ENCODE measurements around the gene HOXB13.
"Not testable (repeated sequence)": the region's sequence is repeated elsewhere in the genome, so short reads cannot be mapped to it uniquely, and the experiment has no call there.

The HOXB13 gene

GRCh38 chr17:48726916-48727286, 1.6 kb downstream of the HOXB13 start:
- no peak for DNase-seq (ENCODE audit: low read depth in 1 of 2, low spot score in 1 of 2)

- DNase-seq (ENCODE audit: low read depth in 1 of 2, low spot score in 1 of 2) = no peak
These were observed 2.2 kb downstream of the HOXB13 start for GRCh38 chr17:48726114-48726915.

- DNase-seq (ENCODE audit: low read depth in 1 of 2, low spot score in 1 of 2) = no peak
These were observed 3.1 kb downstream of the HOXB13 start for GRCh38 chr17:48725288-48726064.

- DNase-seq (ENCODE audit: low read depth in 1 of 2, low spot score in 1 of 2) = no peak
These were observed 3.6 kb downstream of the HOXB13 start for GRCh38 chr17:48725004-48725287.

- peak; percentile 39 to 46 for DNase-seq (ENCODE audit: low read depth in 1 of 2, low spot score in 1 of 2)
These were observed 4.1 kb downstream of the HOXB13 start for GRCh38 chr17:48724251-48725003.

GRCh38 chr17:48723423-48724250, 4.9 kb downstream of the HOXB13 start:
- no peak for DNase-seq (ENCODE audit: low read depth in 1 of 2, low spot score in 1 of 2)

GRCh38 chr17:48722915-48723422, 5.6 kb downstream of the HOXB13 start, which contains the start of gene PRAC2:
Gene PRAC2 (plus strand): TSS chr17:48723185. CDS start chr17:48724411, 1,226 bp downstream.
- no peak for DNase-seq (ENCODE audit: low read depth in 1 of 2, low spot score in 1 of 2)

GRCh38 chr17:48722201-48722907, 6.2 kb downstream of the HOXB13 start, which contains the start of gene PRAC1:
Gene PRAC1 (minus strand): TSS chr17:48722518. CDS start chr17:48722392, 126 bp downstream.
- DNase-seq (ENCODE audit: low read depth in 1 of 2, low spot score in 1 of 2) = no peak

GRCh38 chr17:48721009-48721402, 7.5 kb downstream of the HOXB13 start:
- no peak for DNase-seq (ENCODE audit: low read depth in 1 of 2, low spot score in 1 of 2)

GRCh38 chr17:48720266-48721008, 8.1 kb downstream of the HOXB13 start:
- no peak for DNase-seq (ENCODE audit: low read depth in 1 of 2, low spot score in 1 of 2)

GRCh38 chr17:48719642-48720265, 8.8 kb downstream of the HOXB13 start:
- DNase-seq (ENCODE audit: low read depth in 1 of 2, low spot score in 1 of 2) = no peak

- DNase-seq (ENCODE audit: low read depth in 1 of 2, low spot score in 1 of 2) = no peak
These were observed 9.5 kb downstream of the HOXB13 start for GRCh38 chr17:48718761-48719641.

GRCh38 chr17:48718227-48718760, 10.3 kb downstream of the HOXB13 start:
- DNase-seq (ENCODE audit: low read depth in 1 of 2, low spot score in 1 of 2) = no peak

GRCh38 chr17:48717367-48718226, 11.0 kb downstream of the HOXB13 start:
- no peak for DNase-seq (ENCODE audit: low read depth in 1 of 2, low spot score in 1 of 2)

GRCh38 chr17:48716549-48716948, 12.0 kb downstream of the HOXB13 start:
- DNase-seq (ENCODE audit: low read depth in 1 of 2, low spot score in 1 of 2) = not testable (repeated sequence)
